NCI-H69 (cell line): ENCODE measurements around the gene IQCM.

Experiments used
- DNase-seq: peaks from one replicate; lab custom pipeline; 2025; lab: John Stamatoyannopoulos, UW

The IQCM gene

GRCh38 chr4:149711593-149712365 lies 103.9 kb downstream of the IQCM start:
- DNase-seq, result no peak

- no peak for DNase-seq
These were observed 106.0 kb downstream of the IQCM start for GRCh38 chr4:149709640-149710039.

DNA sequence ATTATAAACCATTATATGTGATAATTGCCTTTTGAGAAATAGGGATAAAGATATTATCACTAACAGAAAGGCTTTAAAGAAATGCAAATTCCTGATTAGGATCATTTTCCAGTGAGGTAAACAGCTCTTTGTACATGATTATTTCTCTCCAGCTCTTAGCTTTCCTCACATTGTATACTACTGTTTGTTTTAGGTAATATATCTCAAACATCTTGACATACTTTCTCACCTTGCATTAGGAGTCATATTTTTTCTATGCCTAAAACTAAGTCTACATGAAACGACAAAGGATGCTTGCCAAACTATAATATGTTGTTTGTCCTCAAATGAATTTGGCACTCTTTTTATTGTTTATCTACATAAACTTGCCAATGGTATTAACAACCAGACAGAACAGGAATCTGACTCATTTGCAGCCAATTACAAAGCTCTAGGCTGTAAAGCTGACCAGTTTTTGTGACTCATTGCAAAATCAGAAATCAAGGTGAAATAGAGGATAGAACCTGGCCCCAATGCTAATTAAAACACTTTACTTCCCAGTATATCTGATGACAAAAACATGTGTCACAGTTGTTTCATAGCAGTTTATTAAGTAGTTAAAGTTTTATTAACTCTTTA lies 107.0 kb downstream of the IQCM start:
- DNase-seq, result peak; percentile 3

- DNase-seq, result no peak
These were observed 107.8 kb downstream of the IQCM start for GRCh38 chr4:149707862-149708261.

DNA sequence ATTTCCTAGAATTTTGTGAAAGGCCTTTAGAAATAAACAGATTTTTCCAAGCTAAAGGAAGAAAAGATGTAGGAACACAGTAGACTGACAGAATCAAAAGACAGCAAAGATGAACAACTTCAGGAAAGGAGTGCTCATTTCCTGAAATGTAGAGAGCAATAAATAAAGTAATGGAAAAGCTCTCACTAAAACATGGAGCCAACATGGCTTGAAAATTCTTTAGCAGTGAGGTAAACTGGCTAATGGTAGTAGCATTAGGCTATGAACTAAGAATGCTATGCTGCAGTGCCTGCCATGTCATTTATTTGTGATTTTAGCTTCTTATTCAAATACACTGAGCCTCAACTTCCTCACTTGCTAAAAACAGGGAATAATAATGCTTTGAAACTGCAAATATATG lies 108.7 kb downstream of the IQCM start:
- DNase-seq, result no peak

- DNase-seq, result no peak
These were observed 113.0 kb downstream of the IQCM start for GRCh38 chr4:149702414-149703293.

GRCh38 chr4:149701435-149702156 lies 114.0 kb downstream of the IQCM start:
- no peak for DNase-seq

DNA sequence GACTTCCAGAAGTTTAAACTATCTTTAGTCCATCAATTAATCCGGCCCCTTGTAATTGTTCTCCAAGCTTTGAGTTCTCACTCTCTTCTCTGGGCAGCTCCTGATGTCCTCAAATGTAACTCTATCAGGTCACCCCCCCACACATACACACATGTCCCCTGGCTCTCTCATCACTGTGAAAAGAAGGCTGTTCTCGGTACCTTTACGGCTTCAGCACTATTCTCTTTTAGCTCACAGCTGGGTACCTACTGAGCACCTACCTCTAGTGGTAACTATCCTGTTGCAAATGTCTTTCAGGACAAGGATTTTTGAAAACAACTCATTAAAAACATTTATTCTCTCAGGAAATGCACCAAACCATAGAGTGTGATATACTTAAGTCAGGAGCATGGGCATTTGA lies 115.4 kb downstream of the IQCM start:
- no peak for DNase-seq

DNA sequence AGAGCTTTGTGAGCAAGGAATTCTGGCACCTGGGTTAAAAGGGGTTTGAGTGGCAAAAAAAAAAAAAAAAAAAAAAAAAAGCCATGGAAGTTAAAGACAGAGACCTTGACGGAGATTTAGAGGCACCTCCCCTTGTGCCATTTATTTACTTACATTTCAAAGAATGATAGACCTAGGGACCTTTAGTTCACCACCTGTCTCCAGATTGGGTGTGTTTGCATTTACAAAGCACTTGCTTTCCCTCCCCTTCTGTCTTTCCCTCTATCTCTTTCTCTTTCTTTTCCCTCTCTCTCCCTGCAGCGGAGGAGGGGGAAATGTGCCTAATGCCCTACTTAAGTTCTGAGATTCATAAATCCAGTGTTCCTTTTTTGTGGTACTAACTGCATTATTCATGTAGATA lies 116.0 kb downstream of the IQCM start:
- DNase-seq, result no peak

GRCh38 chr4:149690726-149691125 lies 124.9 kb downstream of the IQCM start:
- DNase-seq, result peak; percentile 1

GRCh38 chr4:149684516-149684915 lies 131.1 kb downstream of the IQCM start:
- no peak for DNase-seq

GRCh38 chr4:149676076-149676475 lies 139.6 kb downstream of the IQCM start:
- no peak for DNase-seq

DNA sequence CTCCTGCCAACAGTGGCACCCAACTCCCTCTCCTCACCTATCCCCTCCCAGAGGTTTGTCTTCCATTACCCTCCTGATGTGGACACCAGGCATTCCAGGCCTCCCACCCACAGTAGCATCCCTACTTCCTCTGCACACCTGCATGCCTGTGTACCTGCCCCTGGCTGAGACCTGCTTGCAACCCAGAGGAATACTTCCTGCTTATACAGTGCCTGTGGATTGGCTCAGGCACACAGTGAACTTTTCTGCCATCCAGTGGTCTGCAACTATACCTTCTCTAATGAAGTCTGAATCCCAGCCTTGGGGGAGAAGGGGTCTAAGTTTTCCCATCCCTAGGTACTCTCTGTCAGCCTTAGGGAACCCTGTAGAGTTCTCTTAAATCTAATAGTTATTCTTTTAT lies 169.9 kb downstream of the IQCM start:
- peak; percentile 2 for DNase-seq

DNA sequence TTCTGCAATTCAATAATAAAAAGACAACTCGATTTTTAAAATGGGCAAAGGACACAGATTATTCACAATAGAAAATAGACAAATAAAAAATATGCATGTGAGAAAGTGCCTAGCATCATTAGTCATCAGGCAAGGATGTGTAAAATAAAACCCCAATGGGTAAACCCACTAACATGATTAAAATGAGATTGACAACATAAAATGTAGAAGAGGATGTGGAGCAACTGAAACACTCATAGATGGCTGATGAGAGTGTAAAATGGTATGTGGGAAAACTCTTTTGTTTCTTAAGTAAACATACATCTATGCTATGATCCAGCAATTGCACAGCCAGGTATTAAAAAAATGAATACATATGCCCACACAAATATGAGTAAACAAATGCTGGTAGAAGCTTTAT lies 177.6 kb downstream of the IQCM start:
- DNase-seq, result no peak

- DNase-seq, result no peak
These were observed 181.3 kb downstream of the IQCM start for GRCh38 chr4:149634368-149634767.

DNA sequence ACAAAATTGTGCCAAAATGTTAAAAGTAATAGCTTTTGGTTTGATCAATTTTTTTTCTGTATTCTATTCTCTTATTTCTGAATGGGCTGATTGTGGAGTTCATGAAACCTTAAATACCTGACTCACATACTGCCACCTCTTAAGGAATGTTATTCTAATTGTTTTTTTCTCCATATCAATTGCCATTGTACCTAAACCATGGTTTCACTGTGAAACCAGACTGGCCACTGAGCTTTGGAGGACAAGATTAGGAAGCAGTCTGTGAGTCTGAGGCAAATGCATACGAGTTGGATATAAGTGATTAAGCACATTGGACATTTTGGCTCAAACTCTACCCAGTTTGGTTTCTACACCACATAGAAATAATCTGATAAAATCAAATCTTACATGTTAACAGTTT lies 184.0 kb downstream of the IQCM start:
- no peak for DNase-seq

DNA sequence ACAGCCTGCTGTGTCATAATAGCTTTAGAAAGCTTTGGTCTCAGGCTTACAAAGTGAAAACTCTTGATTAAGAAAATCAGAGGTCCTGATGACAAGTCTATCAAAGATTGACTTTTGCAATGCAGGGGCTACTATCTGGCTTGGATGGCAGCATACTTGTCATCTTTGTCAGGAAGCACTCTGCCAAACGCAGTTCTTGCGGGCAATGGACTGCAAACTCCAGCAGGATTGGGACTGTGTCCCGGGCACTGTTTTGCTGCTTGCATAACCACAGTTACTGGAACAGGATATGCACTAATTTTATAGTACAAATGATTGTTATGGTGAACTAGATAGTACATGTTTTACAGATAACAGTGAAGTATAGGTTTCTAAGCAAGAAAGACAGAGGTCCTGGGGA lies 185.6 kb downstream of the IQCM start:
- DNase-seq, result no peak

GRCh38 chr4:149605601-149606378 lies 209.9 kb downstream of the IQCM start:
- DNase-seq, result no peak

- no peak for DNase-seq
These were observed 210.8 kb downstream of the IQCM start for GRCh38 chr4:149604827-149605226.

DNA sequence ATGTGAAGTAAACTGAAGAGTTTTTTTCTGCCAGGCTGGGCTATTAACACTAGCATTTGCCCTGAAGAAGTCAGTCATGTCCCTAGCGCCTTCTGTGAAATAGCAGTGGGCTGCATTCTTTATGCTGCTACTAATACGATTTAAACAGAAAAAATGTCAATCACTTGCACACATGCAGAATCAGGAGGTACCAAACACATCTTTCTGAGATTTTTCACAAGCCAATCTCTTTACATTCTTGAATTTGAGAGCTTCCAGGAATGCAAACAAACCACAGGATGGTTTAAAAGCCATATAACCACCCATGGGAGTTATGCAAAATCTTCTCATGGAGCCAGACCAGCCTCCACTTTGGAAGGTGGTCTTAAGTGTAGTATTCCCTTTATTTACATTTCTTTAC lies 220.1 kb downstream of the IQCM start:
- DNase-seq, result no peak

GRCh38 chr4:149589826-149590225 lies 225.8 kb downstream of the IQCM start:
- no peak for DNase-seq
